ENCODE measurements around the gene SHH.

DNA sequence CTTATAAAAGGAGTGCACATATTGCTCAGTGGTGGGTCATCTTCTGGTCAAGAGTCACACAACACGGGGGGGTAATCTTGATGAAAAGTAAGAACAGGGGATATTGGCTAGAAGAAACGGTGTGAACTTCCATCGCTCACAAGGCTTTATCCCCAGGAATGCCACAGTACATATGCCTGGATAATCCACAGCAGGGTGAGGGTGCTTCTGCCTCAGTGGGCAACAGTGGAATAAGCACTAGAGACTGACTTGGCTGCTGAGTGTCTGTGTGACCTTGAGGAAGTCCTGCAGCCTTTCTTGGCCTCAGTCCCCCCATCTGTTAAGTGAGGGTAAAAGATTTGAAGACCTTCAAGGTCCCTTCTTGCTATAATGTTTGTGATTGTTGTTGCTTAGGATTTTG lies 44.9 kb upstream of the SHH start:
- TF ChIP-seq POLR2A (IDR thresholded peaks at IDR 0.05; ENCODE audit: low read length) (no peak), GATA1 (IDR thresholded peaks at IDR 0.05; ENCODE audit: low read depth, low read length) (no peak)
